ENCODE results near the gene TFPI. TPM values are rescaled to one million over a fixed set of nuclear protein-coding genes. Genes with fewer than 3 reads are reported as not detected.

The TFPI gene
- total and polyA plus RNA-seq, 2 donors (not counting 3 experiments of a cell fraction or from before 2014, with no cell fraction given) = 177 to 286 TPM

DNA sequence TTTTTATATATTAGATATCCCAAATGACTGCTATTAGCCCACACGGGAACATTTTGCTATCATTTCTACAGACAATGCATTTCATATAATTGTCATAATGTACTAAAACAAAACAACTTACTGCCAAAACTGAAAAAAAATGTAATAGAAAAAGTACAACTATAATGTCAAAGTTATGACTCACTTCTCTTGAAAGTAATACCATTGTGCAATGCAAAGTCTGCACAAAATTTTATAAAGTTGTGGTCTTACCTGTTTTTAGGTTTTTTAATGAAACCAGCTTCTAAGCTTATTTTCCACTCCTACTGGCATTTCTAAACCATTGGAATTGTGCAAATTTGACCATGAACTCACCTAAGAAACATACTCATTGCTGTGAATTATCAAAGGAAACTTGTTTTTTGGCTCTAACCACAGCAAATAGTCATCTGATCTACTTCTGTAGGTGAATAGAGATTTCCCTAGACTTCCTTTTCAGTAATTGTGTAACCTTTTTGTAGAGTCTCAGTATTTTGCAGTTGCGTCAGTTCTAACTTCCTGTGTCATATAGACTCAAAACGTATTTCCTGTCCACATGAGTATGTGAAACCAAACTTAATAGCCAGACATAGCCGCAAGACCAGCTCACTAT is 31.9 kb upstream of the TFPI start:
- BruUV-seq (replicated peaks) = no TSS peak
- TF ChIP-seq POLR2AphosphoS5 (IDR thresholded peaks at IDR 0.05; ENCODE audit: insufficient read depth, low read depth, low read length) (no peak), FOS (IDR thresholded peaks at IDR 0.05; ENCODE audit: borderline replicate concordance, insufficient read depth, low read length) (peak; percentile 56), JUN (IDR thresholded peaks at IDR 0.05; ENCODE audit: borderline replicate concordance, insufficient read depth, insufficient read length, low read depth) (no peak), MYC (IDR thresholded peaks at IDR 0.05; ENCODE audit: low read depth, low read length) (no peak), GATA2 (IDR thresholded peaks at IDR 0.05; ENCODE audit: insufficient read depth, insufficient read length, low read depth, low read length) (no peak)
- TF ChIP-seq, protein P1, sequence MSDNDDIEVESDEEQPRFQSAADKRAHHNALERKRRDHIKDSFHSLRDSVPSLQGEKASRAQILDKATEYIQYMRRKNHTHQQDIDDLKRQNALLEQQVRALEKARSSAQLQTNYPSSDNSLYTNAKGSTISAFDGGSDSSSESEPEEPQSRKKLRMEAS (IDR thresholded peaks at IDR 0.05; ENCODE audit: insufficient read depth, insufficient read length) = no peak
- Histone ChIP-seq H3K9me3 (replicated peaks; ENCODE audit: control insufficient read depth, insufficient read depth, low read length) (no peaks in the 10 kb centered on the region), H3K79me2 (ENCODE audit: control insufficient read depth, insufficient read depth, low read length) (no peaks in the 10 kb centered on the region), H3K4me3 (replicated peaks in 1 of 3; ENCODE audit: insufficient read depth in 1 of 3, low read depth in 1 of 3, low read length in 3 of 3) (no peak overlapping the region), H4K20me1 (replicated peaks; ENCODE audit: control insufficient read depth, extremely low read depth, insufficient read depth, low read length) (no peaks in the 10 kb centered on the region), H3K4me2 (ENCODE audit: insufficient read depth, low read length) (peak overlapping the region; percentile 24), H3K4me1 (ENCODE audit: control insufficient read depth, extremely low read depth, insufficient read depth, low read length) (peaks cover 13% of the 10 kb centered on the region), H3K9me1 (replicated peaks; ENCODE audit: control insufficient read depth, extremely low read depth, insufficient read depth, low read length) (peaks cover 3% of the 10 kb centered on the region), H3K27me3 (ENCODE audit: control insufficient read depth in 2 of 2, insufficient read depth in 2 of 2, low read length in 2 of 2) (no peaks in the 10 kb centered on the region), H3K9ac (replicated peaks; ENCODE audit: extremely low read depth, insufficient read depth, low read length) (no peak overlapping the region), H3K36me3 (ENCODE audit: control insufficient read depth in 2 of 2, extremely low read depth in 1 of 2, insufficient read depth in 2 of 2, low read length in 2 of 2) (no peaks in the 10 kb centered on the region), H2AFZ (ENCODE audit: low read depth, low read length) (no peak overlapping the region), H3K27ac (ENCODE audit: insufficient read depth, low read depth, low read length) (peak overlapping the region; percentile 11)
- intact Hi-C loops (cut with micrococcal nuclease) = loop anchor here (10.0 kb wide), 1 partner anchor 709 kb away; the partner anchor contains the start of gene GULP1
- ChIA-PET CTCF (interaction anchor here (0.6 to 17.6 kb wide), 6 partner anchors 84 to 1557 kb away, joined by 3 to 598 read pairs (median 5); no protein-coding TSS in a partner anchor), POLR2A (no interaction called here)
- DNase-seq (ENCODE audit: low read depth, low spot score) (peak; percentile 27), FAIRE-seq (peak; percentile 46)
- dilution Hi-C loops (cut with MboI; ENCODE audit: extremely low pct_ligation_motif_present, low sequenced_read_pairs) = no loop called here
